H9 (cell line): ENCODE results near the gene KCNMA1. TPM values are rescaled to one million over a fixed set of nuclear protein-coding genes. Genes with fewer than 3 reads are reported as not detected.

ENCODE experiments used
- DNase-seq: peaks from one replicate; pipeline ENCODE4 v3.0.0-alpha.2; 2017
- H2AFZ ChIP-seq: one replicate; pipeline ENCODE4 v1.6.1; 2013; ENCODE audit warnings: mild to moderate bottlenecking, low read length, control low read depth, moderate library complexity
- H2AK5ac ChIP-seq: 2 replicates; pipeline ENCODE4 v1.6.1; 2013; ENCODE audit warnings: low read length, control low read depth, mixed read lengths; ENCODE audit not compliant: insufficient read length
- H2BK120ac ChIP-seq: one replicate; pipeline ENCODE4 v1.6.1; 2013; ENCODE audit warnings: low read depth, mild to moderate bottlenecking, low read length, control low read depth, inconsistent platforms; ENCODE audit not compliant: poor library complexity, severe bottlenecking
- H2BK12ac ChIP-seq: 2 replicates; pipeline ENCODE4 v1.6.1; 2013; ENCODE audit warnings: low read length, control low read depth, mixed read lengths, low read depth; ENCODE audit not compliant: insufficient read length
- H2BK15ac ChIP-seq: 2 replicates; pipeline ENCODE4 v1.6.1; 2013; ENCODE audit warnings: low read depth, low read length, control low read depth
- H2BK20ac ChIP-seq: one replicate; pipeline ENCODE4 v1.6.1; 2013; ENCODE audit warnings: low read depth, mild to moderate bottlenecking, low read length, control low read depth, inconsistent platforms; ENCODE audit not compliant: poor library complexity, severe bottlenecking
- H2BK5ac ChIP-seq: 2 replicates; pipeline ENCODE4 v1.6.1; 2013; ENCODE audit warnings: low read length, control low read depth, mixed read lengths; ENCODE audit not compliant: insufficient read length
- H3K14ac ChIP-seq: 2 replicates; pipeline ENCODE4 v1.6.1; 2013; ENCODE audit warnings: low read length, control low read depth; ENCODE audit not compliant: insufficient read depth
- H3K18ac ChIP-seq: 2 replicates; pipeline ENCODE4 v1.6.1; 2013; ENCODE audit warnings: low read depth, mild to moderate bottlenecking, mixed read lengths, low read length, control low read depth; ENCODE audit not compliant: insufficient read length
- H3K23ac ChIP-seq: 2 replicates; pipeline ENCODE4 v1.6.1; 2013; ENCODE audit warnings: low read length, control low read depth, mixed read lengths, low read depth; ENCODE audit not compliant: insufficient read length
- H3K23me2 ChIP-seq: 2 replicates; pipeline ENCODE4 v1.6.1; 2013; ENCODE audit warnings: low read depth, mild to moderate bottlenecking, mixed read lengths, low read length, control low read depth; ENCODE audit not compliant: insufficient read length, poor library complexity, severe bottlenecking
- H3K27ac ChIP-seq: 2 replicates; pipeline ENCODE4 v1.5.1; 2013; ENCODE audit warnings: low read length, control low read depth, mixed read lengths, low read depth; ENCODE audit not compliant: insufficient read length
- H3K27me3 ChIP-seq: 2 replicates; pipeline ENCODE4 v1.6.1; 2013; ENCODE audit warnings: low read length, control low read depth, inconsistent platforms; ENCODE audit not compliant: insufficient read depth
- H3K4ac ChIP-seq: 2 replicates; pipeline ENCODE4 v1.6.1; 2013; ENCODE audit warnings: low read depth, mild to moderate bottlenecking, control low read depth, inconsistent platforms, low read length, moderate library complexity
- H3K4me1 ChIP-seq: 2 replicates; pipeline ENCODE4 v1.6.1; 2013; ENCODE audit warnings: low read length, control low read depth, inconsistent platforms; ENCODE audit not compliant: insufficient read depth
- H3K4me2 ChIP-seq: 2 replicates; pipeline ENCODE4 v1.6.1; 2013; ENCODE audit warnings: low read length, control low read depth, mixed read lengths; ENCODE audit not compliant: insufficient read length, insufficient read depth
- H3K56ac ChIP-seq: 2 replicates; pipeline ENCODE4 v1.6.1; 2013; ENCODE audit warnings: low read depth, mild to moderate bottlenecking, mixed read lengths, low read length, control low read depth; ENCODE audit not compliant: insufficient read length
- H3K79me1 ChIP-seq: 2 replicates; pipeline ENCODE4 v1.6.1; 2013; ENCODE audit warnings: low read depth, mild to moderate bottlenecking, moderate library complexity, low read length, control low read depth, inconsistent platforms; ENCODE audit not compliant: insufficient read depth, poor library complexity, severe bottlenecking
- H3K79me2 ChIP-seq: 2 replicates; pipeline ENCODE4 v1.6.1; 2013; ENCODE audit warnings: low read length, control low read depth, inconsistent platforms; ENCODE audit not compliant: insufficient read depth
- H3K9ac ChIP-seq: 2 replicates; pipeline ENCODE4 v1.6.1; 2013; ENCODE audit warnings: low read length, control low read depth, mixed read lengths; ENCODE audit not compliant: insufficient read length; ENCODE audit errors: extremely low read depth
- H3K9me3 ChIP-seq: one replicate; pipeline ENCODE4 v1.6.1; 2013; ENCODE audit warnings: low read depth, low read length, inconsistent platforms; ENCODE audit not compliant: control insufficient read depth
- H3T11ph ChIP-seq: one replicate; pipeline ENCODE4 v1.6.1; 2013; ENCODE audit warnings: mild to moderate bottlenecking, low read length, control low read depth, inconsistent platforms
- H4K20me1 ChIP-seq: one replicate; pipeline ENCODE4 v1.6.1; 2013; ENCODE audit not compliant: control insufficient read depth, insufficient read length, insufficient read depth
- H4K5ac ChIP-seq: 2 replicates; pipeline ENCODE4 v1.6.1; 2013; ENCODE audit warnings: low read depth, mild to moderate bottlenecking, mixed read lengths, low read length, control low read depth; ENCODE audit not compliant: insufficient read length
- H4K8ac ChIP-seq: replicated peaks from 2 replicates; pipeline ENCODE4 v1.6.1; 2013; ENCODE audit warnings: low read length, control low read depth, mixed read lengths, low read depth; ENCODE audit not compliant: insufficient read length
- H4K91ac ChIP-seq: 2 replicates; pipeline ENCODE4 v1.6.1; 2013; ENCODE audit warnings: low read depth, mild to moderate bottlenecking, moderate library complexity, mixed read lengths, low read length, control low read depth; ENCODE audit not compliant: insufficient read length
- H3K27ac Mint-ChIP-seq, 3 experiments: 2 replicates in 2 of 3; 3 replicates in 1 of 3; pipeline ENCODE4 v1.8.0; 2020 to 2021; ENCODE audit warnings: mixed read lengths in 3 of 3, mild to moderate bottlenecking in 1 of 3, moderate library complexity in 1 of 3
- H3K27me3 Mint-ChIP-seq: 2 replicates; pipeline ENCODE4 v1.8.0; 2021; ENCODE audit warnings: low read depth, mild to moderate bottlenecking, moderate library complexity, mixed read lengths
- H3K36me3 Mint-ChIP-seq, 3 experiments: 2 replicates in 2 of 3; 3 replicates in 1 of 3; pipeline ENCODE4 v1.8.0; 2020 to 2021; ENCODE audit warnings: low read depth in 3 of 3, mixed read lengths in 3 of 3; ENCODE audit not compliant: insufficient read depth in 1 of 3
- H3K4me1 Mint-ChIP-seq, 2 experiments: 2 replicates each; pipeline ENCODE4 v1.8.0; 2020; ENCODE audit warnings: mixed read lengths in 2 of 2
- H3K4me3 Mint-ChIP-seq, 2 experiments: 2 replicates in 1 of 2; 3 replicates in 1 of 2; pipeline ENCODE4 v1.8.0; 2020 to 2021; ENCODE audit warnings: mild to moderate bottlenecking in 2 of 2, mixed read lengths in 2 of 2, moderate library complexity in 1 of 2
- H3K9me3 Mint-ChIP-seq, 2 experiments: 2 replicates in 1 of 2; 3 replicates in 1 of 2; pipeline ENCODE4 v1.8.0; 2020; ENCODE audit warnings: mild to moderate bottlenecking in 2 of 2, mixed read lengths in 2 of 2, moderate library complexity in 1 of 2
- CTCF ChIP-seq: fragments of 200-600 bp; sonication (generic); conservative IDR thresholded peaks from 3 replicates; pipeline ENCODE4 v1.8.0; 2021; ENCODE audit warnings: antibody characterized with exemption, mild to moderate bottlenecking
- WGBS: extraction: QIAGEN DNeasy Blood & Tissue Kit; methylation state at CpG from one replicate; pipeline ENCODE4 v1.1.7; 2013; ENCODE audit warnings: missing lambda C conversion rate, low lambda C conversion rate, mixed read lengths; ENCODE audit not compliant: insufficient read length; ENCODE audit errors: extremely low coverage; 5-methylcytosine and 5-hydroxymethylcytosine counted together
- total RNA-seq: library from RNA; stranded (reverse); gene quantifications from 2 replicates; pipeline ENCODE4 v1.2.1, GENCODE V29; 2021

KCNMA1 gene
- total RNA-seq, 1 experiment from 2014 or later, result 2.0 TPM

GRCh38 chr10:77478247-77478961 lies 159.2 kb downstream of the KCNMA1 start:
- H3K79me2 ChIP-seq, result no peaks in the 10 kb centered on the region
- no peak overlapping the region for H3K27ac ChIP-seq
- H4K8ac ChIP-seq, result no peak overlapping the region
- H3K4me2 ChIP-seq, result no peak overlapping the region
- H3K4me1 Mint-ChIP-seq, result peaks cover 3 to 4% of the 10 kb centered on the region in 2 experiments; a peak in 3 of 4 replicates
- H3K14ac ChIP-seq, result no peak overlapping the region
- H3K18ac ChIP-seq, result no peak overlapping the region
- H3K9ac ChIP-seq, result no peak overlapping the region
- no peak overlapping the region for H2AFZ ChIP-seq
- no peak overlapping the region for H3K27ac Mint-ChIP-seq
- no peak overlapping the region for H3K56ac ChIP-seq
- H3K4me3 Mint-ChIP-seq, result no peak overlapping the region
- no peak for TF ChIP-seq CTCF
- no peaks in the 10 kb centered on the region for H4K20me1 ChIP-seq
- no peak for DNase-seq
- no peak overlapping the region for H4K91ac ChIP-seq
- no peak overlapping the region for H2BK12ac ChIP-seq
- H3K79me1 ChIP-seq, result no peaks in the 10 kb centered on the region
- H2BK5ac ChIP-seq, result no peak overlapping the region
- no peak overlapping the region for H3K4ac ChIP-seq
- no peaks in the 10 kb centered on the region for H3K27me3 ChIP-seq
- H2BK15ac ChIP-seq, result no peak overlapping the region
- H3K23ac ChIP-seq, result no peak overlapping the region
- H4K5ac ChIP-seq, result no peak overlapping the region
- no peaks in the 10 kb centered on the region for H3K36me3 Mint-ChIP-seq
- no peaks in the 10 kb centered on the region for H3K9me3 Mint-ChIP-seq
- H3K23me2 ChIP-seq, result no peaks in the 10 kb centered on the region
- H3K27me3 Mint-ChIP-seq, result no peaks in the 10 kb centered on the region; the same call in 1 of the 2 replicates
- H2AK5ac ChIP-seq, result no peak overlapping the region
- no peak overlapping the region for H2BK120ac ChIP-seq
- no peak overlapping the region for H2BK20ac ChIP-seq
- H3K4me1 ChIP-seq, result no peaks in the 10 kb centered on the region
- no peaks in the 10 kb centered on the region for H3K9me3 ChIP-seq
- no peak overlapping the region for H3T11ph ChIP-seq
- WGBS, result no CpG with 5 or more reads among the region's 4 CpGs
